Stimulated activated naive CD8-positive, alpha-beta T cell treated with anti-CD3 and anti-CD28 coated beads, Interleukin-15, amount 100 ng/mL, for 72 hours (primary cell): ENCODE results near the gene ARHGAP44.
"Not testable (repeated sequence)": the region's sequence is repeated elsewhere in the genome, so short reads cannot be mapped to it uniquely, and the experiment has no call there.

ENCODE experiments used
- ATAC-seq: fragments of 150-1000 bp; cut with Tn5 transposase; 2 replicates; pipeline ENCODE4 v1.10.0; 2021; ENCODE audit warnings: mild to moderate bottlenecking, moderate library complexity
- DNase-seq, 2 donors: peaks; one replicate each; pipeline ENCODE4 v3.0.0; 2021 to 2022
- H3K27ac Mint-ChIP-seq, 2 donors: one replicate each; pipeline ENCODE4 v1.8.0; 2022; ENCODE audit warnings: mild to moderate bottlenecking in 2 of 2, mixed read lengths in 2 of 2, moderate library complexity in 2 of 2
- H3K27me3 Mint-ChIP-seq: one replicate; pipeline ENCODE4 v1.8.0; 2022; ENCODE audit warnings: mixed read lengths
- H3K4me1 Mint-ChIP-seq: one replicate; pipeline ENCODE4 v1.8.0; 2022; ENCODE audit warnings: mild to moderate bottlenecking, mixed read lengths
- H3K4me3 Mint-ChIP-seq, 2 donors: one replicate each; pipeline ENCODE4 v1.8.0; 2022; ENCODE audit warnings: mild to moderate bottlenecking in 2 of 2, mixed read lengths in 2 of 2, moderate library complexity in 1 of 2
- H3K9me3 Mint-ChIP-seq, 2 donors: one replicate each; pipeline ENCODE4 v1.8.0; 2022; ENCODE audit warnings: mixed read lengths in 2 of 2

The ARHGAP44 gene

DNA sequence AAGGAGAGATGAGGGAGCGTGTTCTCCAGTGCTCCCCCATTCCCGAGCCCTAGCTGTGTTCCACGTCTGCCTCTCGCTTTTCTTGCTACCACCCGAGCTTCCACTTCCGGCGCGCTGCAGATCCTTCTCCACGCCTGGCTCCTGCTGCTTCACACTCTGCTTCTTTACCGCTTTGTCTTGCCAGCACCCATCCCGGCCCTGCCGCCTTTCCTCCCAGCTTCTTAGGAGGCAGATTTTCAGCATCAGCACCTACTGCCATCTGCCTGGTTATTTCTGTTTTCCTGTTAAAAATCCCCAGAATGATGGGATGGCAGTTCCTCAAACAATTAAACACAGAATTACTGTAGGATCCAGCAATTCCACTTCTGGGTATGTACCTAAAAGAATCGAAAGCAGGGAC lies 163.9 kb downstream of the ARHGAP44 start:
- no peaks in the 10 kb centered on the region for H3K4me1 Mint-ChIP-seq
- no peak for DNase-seq
- no peak overlapping the region for H3K27ac Mint-ChIP-seq
- H3K9me3 Mint-ChIP-seq, result no peaks in the 10 kb centered on the region
- no peak for ATAC-seq
- H3K4me3 Mint-ChIP-seq, result no peak overlapping the region
- H3K27me3 Mint-ChIP-seq, result no peaks in the 10 kb centered on the region

DNA sequence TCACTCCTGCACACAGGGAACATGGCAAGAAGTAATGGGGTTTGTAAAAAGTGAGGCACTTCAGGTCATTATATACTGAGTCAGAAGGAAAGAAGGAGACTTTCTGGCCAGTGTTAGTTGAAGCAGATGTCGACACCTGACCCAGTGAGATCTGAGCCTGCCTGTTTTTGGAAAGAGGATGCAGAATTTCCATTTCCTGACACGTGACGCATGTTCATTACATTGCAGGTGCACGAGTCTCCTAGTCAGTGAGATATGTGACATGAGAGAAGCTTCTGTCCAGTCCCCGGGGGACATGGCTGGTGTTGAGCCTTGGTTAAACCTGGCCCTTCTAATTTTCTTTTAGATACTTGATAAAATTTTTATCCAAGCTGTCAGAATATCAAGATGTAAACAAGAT lies 166.2 kb downstream of the ARHGAP44 start:
- Mint-ChIP-seq H3K27me3 (no peaks in the 10 kb centered on the region), H3K4me1 (no peaks in the 10 kb centered on the region), H3K9me3 (no peaks in the 10 kb centered on the region), H3K4me3 (no peak overlapping the region), H3K27ac (no peak overlapping the region)
- DNase-seq (no peak), ATAC-seq (no peak)

DNA sequence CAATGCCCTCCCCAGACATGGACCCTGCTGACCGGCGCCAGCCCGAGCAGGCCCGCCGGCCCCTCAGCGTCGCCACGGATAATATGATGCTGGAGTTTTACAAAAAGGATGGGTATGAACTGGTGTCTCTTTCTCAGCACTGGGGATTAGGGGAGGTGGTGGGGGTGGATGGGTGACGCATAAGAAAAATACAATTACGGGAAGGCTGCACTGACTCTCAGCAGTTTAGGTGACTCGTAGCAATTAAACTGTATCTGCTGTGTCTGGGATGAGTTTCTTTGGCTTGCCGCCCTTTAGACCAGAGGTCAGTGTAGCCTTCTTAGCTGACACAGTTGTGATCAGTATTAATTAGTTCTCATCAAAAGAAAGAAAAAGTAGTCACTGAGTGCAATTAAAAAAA lies 169.5 kb downstream of the ARHGAP44 start:
- Mint-ChIP-seq H3K4me3 (no peak overlapping the region), H3K9me3 (no peaks in the 10 kb centered on the region), H3K4me1 (no peaks in the 10 kb centered on the region), H3K27ac (no peak overlapping the region), H3K27me3 (no peaks in the 10 kb centered on the region)
- no peak for DNase-seq
- ATAC-seq, result no peak

DNA sequence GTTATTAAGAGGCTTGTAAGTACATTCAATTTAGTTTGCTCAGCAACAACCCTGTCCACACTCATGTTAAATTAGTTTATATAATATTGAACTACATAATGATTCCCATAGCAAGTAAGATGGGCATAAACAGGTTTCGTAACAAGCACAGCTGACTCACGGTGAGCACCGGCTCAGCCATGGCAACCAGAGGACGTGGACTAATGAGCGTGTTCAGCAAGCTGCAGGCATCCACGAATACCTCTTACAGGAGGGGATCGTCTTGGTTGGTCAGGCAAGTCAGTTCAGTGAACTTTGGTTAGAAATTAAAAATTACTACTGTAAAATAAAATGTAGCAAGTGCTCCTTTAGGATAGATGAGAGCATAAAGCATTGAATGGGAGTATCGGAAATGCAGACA lies 170.1 kb downstream of the ARHGAP44 start:
- Mint-ChIP-seq H3K4me1 (no peaks in the 10 kb centered on the region), H3K4me3 (no peak overlapping the region), H3K9me3 (no peaks in the 10 kb centered on the region), H3K27me3 (no peaks in the 10 kb centered on the region), H3K27ac (no peak overlapping the region)
- ATAC-seq, result no peak
- DNase-seq, result no peak

DNA sequence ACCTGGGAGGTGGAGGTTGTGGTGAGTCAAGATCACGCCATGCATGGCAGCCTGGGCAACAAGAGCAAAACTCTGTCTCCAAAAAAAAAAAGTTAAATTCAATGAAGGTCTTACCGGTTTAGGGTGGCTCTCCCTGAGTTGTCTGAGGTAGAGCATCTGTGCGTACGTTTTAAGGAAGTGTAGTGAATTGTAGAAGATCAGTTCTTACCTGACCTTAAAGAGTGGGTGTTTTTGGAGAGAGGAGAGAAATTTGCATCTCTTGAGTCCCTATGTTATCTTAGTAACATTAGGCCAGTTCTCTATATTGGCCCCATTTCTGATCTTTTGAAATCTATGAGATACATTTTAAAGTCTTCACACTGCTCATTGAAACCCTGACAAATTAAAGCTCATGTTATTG lies 172.4 kb downstream of the ARHGAP44 start:
- Mint-ChIP-seq H3K4me3 (no peak overlapping the region), H3K4me1 (no peaks in the 10 kb centered on the region), H3K27ac (no peak overlapping the region), H3K9me3 (no peaks in the 10 kb centered on the region), H3K27me3 (no peaks in the 10 kb centered on the region)
- ATAC-seq, result no peak
- DNase-seq, result no peak

DNA sequence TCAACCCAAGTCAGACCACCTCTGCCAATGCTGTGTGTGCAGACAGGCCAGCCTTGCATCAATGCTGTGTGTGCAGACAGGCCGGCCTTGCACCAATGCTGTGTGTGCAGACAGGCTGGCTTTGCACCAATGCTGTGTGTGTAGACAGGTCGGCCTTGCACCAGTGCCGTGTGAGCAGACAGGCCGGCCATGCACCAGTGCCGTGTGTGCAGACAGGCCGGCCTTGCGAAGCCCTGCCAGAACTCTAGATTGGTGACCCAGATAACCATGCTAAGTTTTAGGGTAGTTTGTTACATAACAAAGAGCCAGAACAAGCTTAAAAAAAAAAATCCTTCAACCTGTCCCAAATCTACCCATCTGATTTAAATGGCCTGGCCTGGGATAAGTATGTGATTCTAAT lies 174.2 kb downstream of the ARHGAP44 start:
- Mint-ChIP-seq H3K27ac (no peak overlapping the region), H3K4me1 (no peaks in the 10 kb centered on the region), H3K4me3 (no peak overlapping the region), H3K9me3 (no peaks in the 10 kb centered on the region), H3K27me3 (no peaks in the 10 kb centered on the region)
- ATAC-seq (no peak), DNase-seq (no peak)

DNA sequence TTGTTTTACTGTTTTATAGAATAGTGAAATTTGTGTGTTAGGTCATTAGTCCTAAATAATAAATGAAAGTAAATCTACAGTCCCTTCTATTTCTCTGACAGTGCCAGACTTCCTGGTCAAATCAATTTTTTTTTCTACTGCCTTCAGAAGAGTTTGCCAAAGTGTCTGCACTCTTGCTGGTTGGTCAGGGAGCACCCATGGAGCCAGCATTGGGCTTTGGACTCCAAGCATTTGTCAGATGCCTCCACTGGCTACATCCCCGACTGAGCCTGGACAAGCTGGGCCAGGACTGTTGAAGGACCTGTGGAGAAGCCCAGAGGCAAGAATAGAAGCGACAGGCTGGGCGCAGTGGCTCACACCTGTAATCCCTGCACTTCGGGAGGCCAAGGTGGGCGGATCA lies 174.9 kb downstream of the ARHGAP44 start:
- Mint-ChIP-seq H3K4me1 (no peaks in the 10 kb centered on the region), H3K27me3 (no peaks in the 10 kb centered on the region), H3K9me3 (no peaks in the 10 kb centered on the region), H3K27ac (no peak overlapping the region), H3K4me3 (no peak overlapping the region)
- ATAC-seq (no peak), DNase-seq (no peak)

DNA sequence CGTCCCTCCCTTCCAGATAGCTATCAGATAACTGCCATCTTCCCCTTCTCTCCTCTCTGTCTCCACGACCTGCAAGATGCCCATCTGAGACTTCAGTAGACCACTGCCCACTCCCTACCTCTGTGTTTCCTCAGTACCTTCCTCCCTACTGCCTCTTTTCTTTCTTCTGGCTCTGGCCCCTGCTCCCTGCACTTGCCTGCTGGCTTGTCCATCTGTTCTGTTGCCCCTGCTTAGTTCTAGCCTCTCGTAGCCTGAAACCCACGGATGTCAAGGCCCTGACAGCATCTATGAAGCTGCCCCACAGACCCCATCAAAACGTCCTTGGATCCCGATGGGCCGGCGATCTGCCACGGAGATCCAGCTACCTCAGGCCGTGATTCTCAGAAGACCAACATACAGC lies 175.5 kb downstream of the ARHGAP44 start:
- no peaks in the 10 kb centered on the region for H3K9me3 Mint-ChIP-seq

DNA sequence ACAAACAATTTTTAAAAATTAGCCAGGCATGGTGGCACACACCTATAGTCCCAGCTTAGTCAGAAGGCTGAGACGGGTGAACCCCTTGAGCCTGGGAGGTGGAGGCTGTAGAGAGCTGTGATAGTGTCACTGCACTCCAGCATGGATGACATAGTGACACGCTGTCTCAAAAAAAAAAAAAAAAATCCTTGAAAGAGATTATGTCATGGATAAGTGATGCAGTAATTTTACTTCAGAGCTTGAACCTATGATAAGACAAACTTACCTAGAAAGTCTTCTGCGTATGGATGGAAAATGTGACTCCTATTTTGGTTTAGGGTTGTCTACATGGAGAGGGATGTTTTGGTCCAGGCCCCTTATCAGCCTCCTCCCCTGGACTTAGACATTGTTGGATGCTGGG lies 176.7 kb downstream of the ARHGAP44 start:
- H3K27me3 Mint-ChIP-seq, result peaks cover 10% of the 10 kb centered on the region
- ATAC-seq (no peak), DNase-seq (no peak)
- H3K9me3 Mint-ChIP-seq, result no peaks in the 10 kb centered on the region
- no peaks in the 10 kb centered on the region for H3K4me1 Mint-ChIP-seq
- no peak overlapping the region for H3K27ac Mint-ChIP-seq
- H3K4me3 Mint-ChIP-seq, result no peak overlapping the region

More for the DNA sequence above, 175.5 kb downstream of the ARHGAP44 start:
- Mint-ChIP-seq H3K27ac (peak overlapping the region in 1 of 2 donors; percentile 14), H3K4me1 (no peaks in the 10 kb centered on the region), H3K4me3 (no peak overlapping the region), H3K27me3 (no peaks in the 10 kb centered on the region)
- ATAC-seq, result no peak
- no peak for DNase-seq

DNA sequence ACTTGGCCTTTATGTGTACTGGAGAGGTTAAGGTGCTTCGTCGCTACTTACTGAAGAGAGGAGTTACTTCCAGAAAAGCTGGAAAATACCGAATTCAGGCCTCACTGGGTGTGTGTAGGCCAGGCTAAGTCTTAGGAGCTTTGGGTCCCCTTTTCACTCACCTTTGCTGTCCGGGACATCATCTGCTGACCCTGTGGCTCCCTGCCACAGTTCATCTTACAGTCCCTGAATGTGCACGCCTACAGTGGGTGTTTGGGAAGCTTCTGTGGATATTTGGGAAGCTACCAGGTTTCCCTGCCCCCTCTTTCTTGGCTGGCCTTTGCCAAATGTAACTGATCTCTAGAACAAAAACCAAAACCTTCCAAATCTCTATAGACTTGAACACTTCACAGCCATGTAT lies 177.1 kb downstream of the ARHGAP44 start:
- peaks cover 15% of the 10 kb centered on the region for H3K27me3 Mint-ChIP-seq
- H3K4me3 Mint-ChIP-seq, result no peak overlapping the region
- ATAC-seq (no peak), DNase-seq (no peak)
- H3K27ac Mint-ChIP-seq, result peak overlapping the region in 1 of 2 donors; percentile 48
- H3K4me1 Mint-ChIP-seq, result no peaks in the 10 kb centered on the region
- no peaks in the 10 kb centered on the region for H3K9me3 Mint-ChIP-seq

DNA sequence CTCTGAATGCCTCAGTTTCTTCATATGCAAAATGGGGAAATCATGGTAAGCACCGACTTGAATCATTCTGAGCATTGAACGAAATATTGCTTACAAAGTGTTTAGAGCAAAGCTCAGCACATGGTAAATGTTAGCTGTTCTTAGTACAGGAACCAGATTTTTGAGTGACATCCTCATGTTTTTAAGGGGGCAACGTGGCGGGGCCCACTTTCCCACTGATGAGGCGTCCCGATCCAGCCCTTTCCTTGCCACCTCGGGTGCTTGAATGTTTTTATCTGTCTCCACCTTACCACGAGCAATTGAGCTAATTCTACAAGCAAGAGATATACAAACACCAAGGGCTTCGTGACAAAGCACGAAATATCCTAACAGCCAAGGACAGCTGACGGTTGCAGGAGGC lies 178.7 kb downstream of the ARHGAP44 start:
- no peak for ATAC-seq
- no peak for DNase-seq
- Mint-ChIP-seq H3K9me3 (no peaks in the 10 kb centered on the region), H3K4me1 (no peaks in the 10 kb centered on the region), H3K4me3 (no peak overlapping the region), H3K27me3 (peaks cover 24% of the 10 kb centered on the region), H3K27ac (no peak overlapping the region)

DNA sequence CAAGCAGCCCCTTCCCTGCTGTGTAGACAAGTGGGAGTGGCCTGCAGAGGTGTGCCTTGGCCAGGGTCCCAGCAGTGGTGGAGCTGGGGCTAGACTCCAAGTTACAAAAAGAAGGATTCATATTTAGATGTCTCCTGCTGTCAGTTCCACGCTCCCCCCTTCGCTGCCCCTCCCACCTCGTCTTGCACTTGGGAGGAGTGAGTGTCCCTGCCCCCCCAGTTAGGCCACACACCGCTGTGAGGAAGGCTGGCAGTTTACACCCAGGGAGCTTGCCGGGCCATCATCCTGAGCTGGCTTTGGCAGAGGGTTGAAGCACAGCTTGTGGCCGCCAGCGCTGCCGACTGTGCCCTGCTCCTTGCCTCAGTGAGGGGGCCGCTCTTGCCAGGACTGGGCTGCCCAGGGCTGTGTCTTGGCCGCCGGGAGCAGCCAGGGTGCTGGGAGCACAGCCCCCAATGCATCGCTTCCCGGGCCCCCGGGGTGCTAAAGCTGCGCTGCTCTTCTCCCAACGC lies 184.3 kb downstream of the ARHGAP44 start:
- DNase-seq (no peak), ATAC-seq (no peak)
- no peaks in the 10 kb centered on the region for H3K9me3 Mint-ChIP-seq
- peaks cover 6% of the 10 kb centered on the region for H3K4me1 Mint-ChIP-seq
- H3K4me3 Mint-ChIP-seq, result no peak overlapping the region
- H3K27me3 Mint-ChIP-seq, result peaks cover 48% of the 10 kb centered on the region
- H3K27ac Mint-ChIP-seq, result no peak overlapping the region

DNA sequence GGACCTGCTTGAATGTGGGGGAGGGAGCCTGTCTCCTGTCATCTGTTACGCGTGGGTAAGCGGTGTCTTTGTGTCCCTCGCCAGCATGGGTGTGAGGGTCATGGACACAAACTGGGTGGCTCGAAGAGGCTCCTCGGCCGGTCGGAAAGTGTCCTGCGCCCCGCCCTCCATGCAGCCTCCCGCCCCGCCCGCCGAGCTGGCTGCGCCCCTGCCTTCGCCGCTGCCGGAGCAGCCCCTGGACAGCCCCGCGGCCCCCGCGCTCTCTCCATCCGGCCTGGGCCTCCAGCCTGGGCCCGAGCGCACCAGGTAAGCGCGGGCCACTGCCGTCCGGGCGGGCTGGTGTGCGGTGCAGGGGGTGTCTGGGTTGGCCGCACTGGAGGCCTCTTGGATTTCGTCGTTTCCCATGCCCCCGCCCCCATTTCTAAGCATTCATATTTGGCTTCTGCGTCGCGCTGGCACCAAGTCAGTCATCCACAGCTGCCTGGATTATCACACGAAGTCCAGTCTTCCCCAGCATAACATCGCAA lies 184.8 kb downstream of the ARHGAP44 start:
- Mint-ChIP-seq H3K27ac (no peak overlapping the region), H3K27me3 (peaks cover 48% of the 10 kb centered on the region), H3K4me1 (peaks cover 6% of the 10 kb centered on the region), H3K4me3 (no peak overlapping the region), H3K9me3 (no peaks in the 10 kb centered on the region)
- ATAC-seq, result no peak
- DNase-seq, result no peak

DNA sequence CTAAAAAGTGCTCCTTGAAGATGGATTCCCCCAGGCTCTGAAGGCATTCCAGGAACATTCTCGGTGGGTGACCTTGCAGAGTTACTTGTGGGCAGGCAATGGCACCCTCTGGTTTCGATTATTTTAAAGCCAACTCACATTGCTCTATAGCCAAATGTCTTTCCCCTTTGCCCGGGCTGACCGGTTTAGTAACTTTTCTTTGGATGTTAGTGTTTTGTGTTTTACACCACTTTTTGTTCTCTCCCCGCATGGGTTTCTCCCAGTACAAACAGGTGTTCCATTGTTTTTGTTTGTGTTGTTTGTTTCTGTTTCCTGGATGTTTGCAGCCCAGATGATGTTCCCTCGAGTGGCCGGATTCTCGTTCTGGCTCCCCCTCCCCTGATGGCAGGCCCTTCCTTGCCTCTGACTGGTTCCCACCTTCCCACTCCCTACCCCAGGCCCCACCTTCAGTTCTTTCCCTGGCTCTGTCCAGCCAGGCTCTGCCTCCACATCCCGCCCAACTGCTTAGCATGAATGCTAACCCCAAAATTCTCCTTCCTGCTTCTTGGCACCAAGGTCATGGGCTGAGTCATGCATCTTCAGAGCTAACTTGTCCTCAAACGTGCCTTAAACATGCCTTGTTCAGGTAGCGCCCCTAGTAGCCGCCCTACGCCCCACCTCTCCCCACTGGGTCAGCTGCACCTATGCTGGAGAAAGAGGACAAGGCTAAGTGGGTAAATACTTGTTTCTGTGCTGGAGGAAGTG lies 187.9 kb downstream of the ARHGAP44 start:
- peaks cover 7% of the 10 kb centered on the region for H3K4me1 Mint-ChIP-seq
- no peak for DNase-seq
- peaks cover 26% of the 10 kb centered on the region for H3K27me3 Mint-ChIP-seq
- no peak overlapping the region for H3K4me3 Mint-ChIP-seq
- no peak overlapping the region for H3K27ac Mint-ChIP-seq
- no peaks in the 10 kb centered on the region for H3K9me3 Mint-ChIP-seq
- ATAC-seq, result no peak

DNA sequence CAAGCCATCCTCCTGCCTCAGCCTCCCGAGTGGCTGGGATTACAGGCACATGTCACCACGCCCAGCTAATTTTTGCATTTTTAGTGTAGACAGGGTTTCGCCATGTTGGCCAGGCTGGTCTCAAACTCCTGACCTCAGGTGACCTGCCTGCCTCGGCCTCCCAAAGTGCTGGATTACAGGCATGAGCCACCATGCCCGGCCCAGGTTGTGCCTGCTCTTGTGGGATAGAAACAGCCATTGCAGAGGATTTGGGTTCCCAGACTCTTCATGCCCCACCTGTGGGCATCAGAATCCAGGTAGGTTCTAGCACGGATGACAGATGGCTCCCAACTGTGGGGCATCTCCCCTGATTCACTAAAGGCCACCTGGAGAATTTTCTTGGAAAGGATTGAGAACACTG lies 189.5 kb downstream of the ARHGAP44 start:
- not testable (repeated sequence) for H3K27ac Mint-ChIP-seq, ATAC-seq, DNase-seq, H3K9me3 Mint-ChIP-seq, H3K4me3 Mint-ChIP-seq
- H3K4me1 Mint-ChIP-seq, result peaks cover 11% of the 10 kb centered on the region
- peaks cover 16% of the 10 kb centered on the region for H3K27me3 Mint-ChIP-seq

DNA sequence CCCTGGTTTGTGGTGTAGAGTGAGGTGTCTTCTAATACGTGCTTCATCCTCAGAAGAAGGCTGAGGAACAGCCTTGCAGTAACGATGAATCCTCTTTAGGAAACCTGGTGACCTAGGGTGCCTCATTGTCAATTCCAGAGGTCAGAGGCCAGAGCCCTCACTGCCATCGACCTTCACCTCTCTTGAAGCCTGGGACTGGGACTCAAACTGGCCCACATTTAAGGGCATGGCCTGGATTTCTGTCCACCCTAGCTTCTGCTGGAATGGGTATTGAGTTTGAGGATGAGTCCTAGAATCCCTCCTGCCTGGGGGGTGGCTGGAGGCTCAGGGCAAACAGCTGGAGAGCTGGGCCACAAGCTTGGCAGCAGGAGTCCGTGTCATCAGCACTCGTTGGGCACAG lies 189.9 kb downstream of the ARHGAP44 start:
- H3K27me3 Mint-ChIP-seq, result peaks cover 11% of the 10 kb centered on the region
- no peaks in the 10 kb centered on the region for H3K9me3 Mint-ChIP-seq
- ATAC-seq, result no peak
- H3K4me1 Mint-ChIP-seq, result peaks cover 9% of the 10 kb centered on the region
- no peak for DNase-seq
- H3K27ac Mint-ChIP-seq, result no peak overlapping the region
- H3K4me3 Mint-ChIP-seq, result no peak overlapping the region
